IMR-90 (cell line): ENCODE measurements around the gene RNF40. TPM values are rescaled to one million over a fixed set of nuclear protein-coding genes. Genes with fewer than 3 reads are reported as not detected.

ENCODE experiments used
- ATAC-seq: fragments of 200-7000 bp; cut with Tn5 transposase; 2 replicates; pipeline ENCODE4 v1.9.1; 2020; ENCODE audit warnings: low read depth, mild to moderate bottlenecking, moderate library complexity
- BruUV-seq: library from RNA; stranded (reverse); fragments of 400-500 nt; replicated peaks from 2 replicates; lab custom pipeline; 2021; lab: Mats Ljungman, UMichigan
- CTCF ChIA-PET: fragments of 300-600 bp; formaldehyde crosslinking; extraction: SDS; loops from one replicate; lab custom pipeline; 2021; ENCODE audit warnings: antibody characterized with exemption; lab: Yijun Ruan, JAX
- POLR2A ChIA-PET: fragments of 300-600 bp; sonication (Branson Sonifier 250); formaldehyde crosslinking; loops from one replicate; lab custom pipeline; 2022; ENCODE audit warnings: antibody characterized with exemption; ENCODE audit not compliant: unreplicated experiment; lab: Charles Lee
- DNase-seq: peaks from one replicate; pipeline ENCODE4 v3.0.0; 2013
- H2AFZ ChIP-seq: replicated peaks from 2 replicates; pipeline ENCODE3; 2013; ENCODE audit warnings: low read length, mild to moderate bottlenecking; ENCODE audit not compliant: poor library complexity
- H2AK5ac ChIP-seq: 2 replicates; pipeline ENCODE4 v1.6.1; 2013; ENCODE audit warnings: low read depth, low read length, inconsistent platforms
- H2AK9ac ChIP-seq: replicated peaks from 2 replicates; pipeline ENCODE3; 2013; ENCODE audit warnings: mild to moderate bottlenecking, low read depth, low read length, moderate library complexity; ENCODE audit not compliant: poor library complexity
- H2BK120ac ChIP-seq: 2 replicates; pipeline ENCODE4 v1.6.1; 2013; ENCODE audit warnings: low read depth, low read length, inconsistent platforms
- H2BK15ac ChIP-seq: 3 replicates; pipeline ENCODE4 v1.6.1; 2013; ENCODE audit warnings: low read depth, low read length, inconsistent platforms
- H2BK20ac ChIP-seq: 2 replicates; pipeline ENCODE4 v1.6.1; 2013; ENCODE audit warnings: low read depth, mild to moderate bottlenecking, inconsistent platforms, low read length, moderate library complexity
- H2BK5ac ChIP-seq: 2 replicates; pipeline ENCODE4 v1.6.1; 2013; ENCODE audit warnings: mild to moderate bottlenecking, low read depth, low read length, inconsistent platforms; ENCODE audit not compliant: poor library complexity, severe bottlenecking
- H3K14ac ChIP-seq: replicated peaks from 2 replicates; pipeline ENCODE4 v1.6.1; 2013; ENCODE audit warnings: low read depth, low read length, inconsistent platforms
- H3K18ac ChIP-seq: 2 replicates; pipeline ENCODE4 v1.6.1; 2013; ENCODE audit warnings: low read depth, low read length, control low read depth
- H3K23ac ChIP-seq: 2 replicates; pipeline ENCODE4 v1.6.1; 2013; ENCODE audit warnings: low read depth, low read length, inconsistent platforms
- H3K27ac ChIP-seq: 2 replicates; pipeline ENCODE4 v1.5.1; 2013; ENCODE audit warnings: mild to moderate bottlenecking, control low read depth, low read length; ENCODE audit not compliant: insufficient read depth
- H3K27me3 ChIP-seq: 2 replicates; pipeline ENCODE4 v1.6.1; 2013; ENCODE audit warnings: low read length; ENCODE audit not compliant: control insufficient read depth, insufficient read depth
- H3K36me3 ChIP-seq: 2 replicates; pipeline ENCODE4 v1.6.1; 2013; ENCODE audit warnings: low read length, mixed read lengths; ENCODE audit not compliant: control insufficient read depth, insufficient read depth
- H3K4ac ChIP-seq: 2 replicates; pipeline ENCODE4 v1.6.1; 2013; ENCODE audit warnings: low read depth, low read length, inconsistent platforms
- H3K4me1 ChIP-seq: 2 replicates; pipeline ENCODE4 v1.6.1; 2013; ENCODE audit warnings: low read length, mixed read lengths; ENCODE audit not compliant: control insufficient read depth, insufficient read depth
- H3K4me2 ChIP-seq: 2 replicates; pipeline ENCODE4 v1.6.1; 2013; ENCODE audit warnings: low read depth, mild to moderate bottlenecking, control low read depth, low read length, moderate library complexity
- H3K4me3 ChIP-seq: 2 replicates; pipeline ENCODE4 v1.5.1; 2013; ENCODE audit warnings: low read depth, mild to moderate bottlenecking, control low read depth, low read length, moderate library complexity; ENCODE audit not compliant: insufficient read depth
- H3K56ac ChIP-seq: 2 replicates; pipeline ENCODE4 v1.6.1; 2013; ENCODE audit warnings: low read length, inconsistent platforms; ENCODE audit not compliant: insufficient read depth; ENCODE audit errors: extremely low read depth
- H3K79me1 ChIP-seq, 2 experiments: 2 replicates each; pipeline ENCODE4 v1.6.1; 2013; ENCODE audit warnings: low read length in 2 of 2, inconsistent platforms in 1 of 2, low read depth in 1 of 2
- H3K9ac ChIP-seq: 2 replicates; pipeline ENCODE4 v1.6.1; 2013; ENCODE audit warnings: low read depth, low read length, control low read depth
- H3K9me1 ChIP-seq: 2 replicates; pipeline ENCODE4 v1.6.1; 2013; ENCODE audit warnings: low read length, inconsistent platforms; ENCODE audit not compliant: insufficient read depth
- H3K9me3 ChIP-seq: 2 replicates; pipeline ENCODE4 v1.6.1; 2013; ENCODE audit warnings: low read length; ENCODE audit not compliant: control insufficient read depth, insufficient read depth
- H4K20me1 ChIP-seq: 2 replicates; pipeline ENCODE4 v1.6.1; 2013; ENCODE audit warnings: low read length, inconsistent platforms; ENCODE audit not compliant: insufficient read depth
- H4K5ac ChIP-seq: 2 replicates; pipeline ENCODE4 v1.6.1; 2013; ENCODE audit warnings: mild to moderate bottlenecking, low read depth, low read length, control low read depth
- H4K8ac ChIP-seq, 2 experiments: 2 replicates each; pipeline ENCODE4 v1.6.1; 2013; ENCODE audit warnings: low read depth in 2 of 2, low read length in 2 of 2, control low read depth in 1 of 2, inconsistent platforms in 1 of 2
- H4K91ac ChIP-seq: 2 replicates; pipeline ENCODE4 v1.6.1; 2013; ENCODE audit warnings: low read depth, low read length, inconsistent platforms; ENCODE audit not compliant: insufficient read depth
- BHLHE40 ChIP-seq: fragments of 150-350 bp; IDR thresholded peaks from 2 replicates; pipeline ENCODE4 v1.6.1; 2016; ENCODE audit warnings: mild to moderate bottlenecking, low read depth, low read length
- CEBPB ChIP-seq: IDR thresholded peaks from 2 replicates; pipeline ENCODE4 v1.6.1; 2012; ENCODE audit warnings: low read depth, low read length, improper control_type of control experiment
- CHD1 ChIP-seq: IDR thresholded peaks from 2 replicates; pipeline ENCODE4 v1.6.1; 2012; ENCODE audit warnings: low read depth, low read length, improper control_type of control experiment
- ELK1 ChIP-seq: fragments of 150-350 bp; IDR thresholded peaks from 2 replicates; pipeline ENCODE4 v1.6.1; 2016; ENCODE audit warnings: low read depth, mild to moderate bottlenecking, low read length, moderate library complexity, borderline replicate concordance
- MAFK ChIP-seq: IDR thresholded peaks from 2 replicates; pipeline ENCODE4 v1.6.1; 2012; ENCODE audit warnings: low read depth, low read length, improper control_type of control experiment
- MAZ ChIP-seq: IDR thresholded peaks from 2 replicates; pipeline ENCODE4 v1.6.1; 2012; ENCODE audit warnings: low read depth, mild to moderate bottlenecking, low read length, improper control_type of control experiment, moderate library complexity, borderline replicate concordance
- MXI1 ChIP-seq: IDR thresholded peaks from 2 replicates; pipeline ENCODE4 v1.6.1; 2012; ENCODE audit warnings: low read depth, mild to moderate bottlenecking, low read length, moderate library complexity, borderline replicate concordance
- NFE2L2 ChIP-seq: fragments of 150-350 bp; IDR thresholded peaks from 2 replicates; pipeline ENCODE4 v1.6.1; 2016; ENCODE audit warnings: low read depth, mild to moderate bottlenecking, low read length
- POLR2A ChIP-seq: IDR thresholded peaks from 2 replicates; pipeline ENCODE4 v1.6.1; 2012; ENCODE audit warnings: mild to moderate bottlenecking, low read depth, low read length
- SMC3 ChIP-seq: fragments of 150-350 bp; IDR thresholded peaks from 2 replicates; pipeline ENCODE4 v1.6.1; 2016; ENCODE audit warnings: low read depth, mild to moderate bottlenecking, antibody characterized with exemption, low read length, moderate library complexity
- WGBS, 2 experiments: methylation state at CpG; one replicate each; pipeline versions ENCODE4 v1.1.5 to v1.1.7; 2013; ENCODE audit warnings: missing lambda C conversion rate in 2 of 2; ENCODE audit not compliant: insufficient read length in 1 of 2; ENCODE audit errors: extremely low coverage in 2 of 2; 5-methylcytosine and 5-hydroxymethylcytosine counted together
- dilution Hi-C: fragments of 300-500 bp; cut with HindIII; formaldehyde crosslinking; loops from one replicate; pipeline ENCODE4 v1.14.3; 2018; ENCODE audit warnings: low sequenced_read_pairs; ENCODE audit not compliant: unreplicated experiment
- in situ Hi-C: fragments of 300-500 bp; cut with MboI; formaldehyde crosslinking; loops from 3 replicates; pipeline ENCODE4 v1.14.3; 2019; ENCODE audit warnings: low sequenced_read_pairs, inconsistent platforms, mixed read lengths
- intact Hi-C: fragments of 100-400 bp; cut with micrococcal nuclease; formaldehyde crosslinking; loops from 2 replicates; pipeline ENCODE4 v1.10.0; 2022
- polyA plus RNA-seq, 3 experiments: library from polyadenylated mRNA; depleted of rRNA; stranded (reverse); fragments of >200 nt; gene quantifications; 2 replicates each; pipeline ENCODE4 v1.2.3, GENCODE V29; 2012; ENCODE audit warnings: low replicate concordance in 1 of 3
- total RNA-seq: library from RNA; depleted of rRNA; stranded (reverse); fragments of >200 nt; gene quantifications from 2 replicates; pipeline ENCODE4 v1.2.3, GENCODE V29; 2012

Gene RNF40
- total and polyA plus RNA-seq, 2 of the 4 experiments (the other 2 are of a cell fraction) = 46.7 to 72.4 TPM

GRCh38 chr16:30769379-30770089, 7.4 kb downstream of the RNF40 start:
- no peak overlapping the region for H3K9ac ChIP-seq
- WGBS, 2 experiments = 100% methylated on average over 4 of the region's 17 CpGs; no CpG with 5 or more reads in 1 of the 2 experiments
- TF ChIP-seq MAFK = no peak
- TF ChIP-seq CHD1 = no peak
- TF ChIP-seq MAZ = no peak
- TF ChIP-seq SMC3 = no peak
- TF ChIP-seq BHLHE40 = no peak
- no peak for TF ChIP-seq ELK1
- no peak for TF ChIP-seq CEBPB
- no peak for TF ChIP-seq MXI1
- TF ChIP-seq NFE2L2 = no peak
- no peak for TF ChIP-seq POLR2A
- H3K36me3 ChIP-seq = peaks cover 77% of the 10 kb centered on the region
- ATAC-seq = no peak
- no peak for DNase-seq
- no peak overlapping the region for H3K14ac ChIP-seq
- no peak overlapping the region for H2AK9ac ChIP-seq
- peaks cover 3% of the 10 kb centered on the region for H4K20me1 ChIP-seq
- no peak overlapping the region for H3K56ac ChIP-seq
- no peak overlapping the region for H4K8ac ChIP-seq
- intact Hi-C loops (no loop called here), in situ Hi-C loops (no loop called here), dilution Hi-C loops (no loop called here)
- no peak overlapping the region for H2AK5ac ChIP-seq
- H4K91ac ChIP-seq = no peak overlapping the region
- H4K5ac ChIP-seq = no peak overlapping the region
- POLR2A ChIA-PET = no interaction called here
- no peak overlapping the region for H2BK5ac ChIP-seq
- no peaks in the 10 kb centered on the region for H3K9me3 ChIP-seq
- no peak overlapping the region for H3K4ac ChIP-seq
- no peak overlapping the region for H3K4me3 ChIP-seq
- H3K23ac ChIP-seq = no peak overlapping the region
- no TSS peak for BruUV-seq
- H3K27ac ChIP-seq = no peak overlapping the region
- H3K4me1 ChIP-seq = no peaks in the 10 kb centered on the region
- no peak overlapping the region for H3K4me2 ChIP-seq
- 0 out of 2 replicates have a peak, but pooled peaks cover under 1% of the 10 kb centered on the region for H3K9me1 ChIP-seq
- H2AFZ ChIP-seq = no peak overlapping the region
- CTCF ChIA-PET = no interaction called here
- peaks cover 6 to 60% of the 10 kb centered on the region in 2 experiments; a peak in 3 of 4 replicates for H3K79me1 ChIP-seq
- H3K27me3 ChIP-seq = no peaks in the 10 kb centered on the region
- no peak overlapping the region for H2BK120ac ChIP-seq
- no peak overlapping the region for H3K18ac ChIP-seq
- H2BK20ac ChIP-seq = no peak overlapping the region
- H2BK15ac ChIP-seq = no peak overlapping the region
